Kidney (tissue), 14 donors: ENCODE results near the gene WDFY4. TPM values are rescaled to one million over a fixed set of nuclear protein-coding genes. Genes with fewer than 3 reads are reported as not detected.

Source experiments
- DNase-seq, 5 donors: peaks; one replicate each; pipeline ENCODE4 v3.0.0-alpha.2; 2013 to 2020
- FAIRE-seq: peaks from 2 replicates; lab custom pipeline; 2012; peaks lifted over from hg19 to GRCh38; lab: Jason Lieb, UNC
- H3K27ac ChIP-seq, 2 donors: one replicate each; pipeline ENCODE4 v1.7.0; 2013; ENCODE audit warnings: low read depth in 2 of 2, low read length in 2 of 2, inconsistent platforms in 1 of 2
- H3K27me3 ChIP-seq: one replicate; pipeline ENCODE4 v1.7.1; 2013; ENCODE audit warnings: low read length, inconsistent platforms; ENCODE audit not compliant: control insufficient read depth, insufficient read depth
- H3K36me3 ChIP-seq, 3 donors: one replicate each; pipeline versions ENCODE4 v1.7.0 to v1.7.1; 2013; ENCODE audit warnings: low read length in 3 of 3, control low read depth in 1 of 3, inconsistent platforms in 1 of 3; ENCODE audit not compliant: insufficient read depth in 3 of 3, control insufficient read depth in 2 of 3
- H3K4me1 ChIP-seq, 3 donors: one replicate each; pipeline versions ENCODE4 v1.7.0 to v1.7.1; 2013; ENCODE audit warnings: low read length in 3 of 3, inconsistent platforms in 1 of 3, low read depth in 1 of 3; ENCODE audit not compliant: control insufficient read depth in 2 of 3, insufficient read depth in 2 of 3
- H3K4me3 ChIP-seq, 3 donors: one replicate each; pipeline versions ENCODE4 v1.7.0 to v1.8.1; 2013; ENCODE audit warnings: low read length in 3 of 3, control low read depth in 1 of 3, inconsistent platforms in 1 of 3
- H3K9ac ChIP-seq, 3 donors: one replicate each; pipeline versions ENCODE4 v1.7.0 to v1.7.1; 2013; ENCODE audit warnings: low read length in 3 of 3, control low read depth in 1 of 3, inconsistent platforms in 1 of 3
- H3K9me3 ChIP-seq, 3 donors: one replicate each; pipeline versions ENCODE4 v1.7.0 to v1.7.1; 2013; ENCODE audit warnings: low read length in 3 of 3, control low read depth in 1 of 3, inconsistent platforms in 1 of 3; ENCODE audit not compliant: control insufficient read depth in 2 of 3, insufficient read depth in 1 of 3
- intact Hi-C: fragments of 100-400 bp; cut with DNase I; formaldehyde crosslinking; loops from one replicate; pipeline ENCODE4 v1.11.1; 2022
- polyA plus RNA-seq: library from polyadenylated mRNA; stranded (reverse); fragments of 350-450 nt; fragmentation: Illumina TruSeq; extraction: RNeasy Lipid Tissue Mini Kit (QIAGEN cat#74804); gene quantifications from one replicate; pipeline ENCODE4 v1.2.3, GENCODE V29; 2014; ENCODE audit warnings: low read depth, low replicate concordance; ENCODE audit not compliant: insufficient read depth
- total RNA-seq: library from RNA; stranded (reverse); fragmentation: NEBNext Ultra II Directional; extraction: Animal tissue kit (Norgen Biotek cat#: 25700); gene quantifications from one replicate; pipeline ENCODE4 v1.2.1, GENCODE V29; 2021
- TF ChIP-seq, protein P1 (sequence below): IDR thresholded peaks from 3 replicates; pipeline ENCODE4 v1.5.1; 2012; ENCODE audit warnings: mild to moderate bottlenecking, moderate library complexity, borderline replicate concordance; ENCODE audit not compliant: insufficient read depth; ENCODE audit errors: extremely low read depth
- donor health status: control.
- donor health status: control.
- donor health status: control.
- donor health status: control.
- donor health status: control.
- donor health status: DM: yes; HTN: yes; CAD: no.
- donor health status: Normal renal cell carcinoma (clear cell type).

The WDFY4 gene
- total and polyA plus RNA-seq, 2 donors from 2014 or later = 1.7 to 13.3 TPM

DNA sequence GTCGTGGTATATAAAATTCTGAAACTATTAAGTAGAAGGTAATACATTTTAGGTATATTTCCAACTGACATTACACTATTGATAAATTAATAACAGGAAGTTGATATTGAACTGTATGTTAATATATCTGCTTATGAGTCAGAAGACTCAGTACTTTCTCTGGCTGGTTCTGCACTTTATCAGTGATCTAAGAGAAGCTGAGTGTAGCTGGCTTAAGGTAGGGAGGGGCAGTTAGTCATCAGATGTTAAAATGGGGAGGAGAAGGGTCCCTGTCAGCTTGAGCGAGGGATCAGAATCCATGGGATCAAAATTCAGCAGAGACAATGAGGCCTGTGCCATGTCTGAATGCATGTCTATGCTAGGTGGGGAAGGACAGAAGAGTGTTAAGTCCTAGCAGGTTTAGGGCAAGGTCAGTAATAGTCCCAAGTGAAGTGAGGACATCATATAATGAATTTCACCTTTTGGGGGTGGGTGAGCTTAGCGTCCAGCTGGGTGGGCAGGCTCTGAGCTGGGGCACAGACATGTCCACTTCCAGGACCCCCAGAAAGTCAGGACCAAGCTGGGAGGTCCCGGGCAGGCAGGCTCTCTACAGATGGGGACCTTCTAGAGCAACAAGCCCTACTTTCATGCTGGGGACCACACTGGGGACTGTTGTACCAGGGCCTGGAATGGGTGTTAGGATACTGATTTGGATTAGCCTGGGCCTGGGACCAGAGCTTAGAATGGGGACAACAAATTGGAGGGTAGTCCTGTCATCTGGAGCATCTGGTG, 82.9 kb downstream of the WDFY4 start:
- H3K27me3 ChIP-seq = no peaks in the 10 kb centered on the region
- no peak overlapping the region for H3K27ac ChIP-seq
- intact Hi-C loops = no loop called here
- no peak overlapping the region for H3K4me3 ChIP-seq
- FAIRE-seq = no peak
- H3K9me3 ChIP-seq = no peaks in the 10 kb centered on the region
- DNase-seq = no peak
- TF ChIP-seq, protein P1, sequence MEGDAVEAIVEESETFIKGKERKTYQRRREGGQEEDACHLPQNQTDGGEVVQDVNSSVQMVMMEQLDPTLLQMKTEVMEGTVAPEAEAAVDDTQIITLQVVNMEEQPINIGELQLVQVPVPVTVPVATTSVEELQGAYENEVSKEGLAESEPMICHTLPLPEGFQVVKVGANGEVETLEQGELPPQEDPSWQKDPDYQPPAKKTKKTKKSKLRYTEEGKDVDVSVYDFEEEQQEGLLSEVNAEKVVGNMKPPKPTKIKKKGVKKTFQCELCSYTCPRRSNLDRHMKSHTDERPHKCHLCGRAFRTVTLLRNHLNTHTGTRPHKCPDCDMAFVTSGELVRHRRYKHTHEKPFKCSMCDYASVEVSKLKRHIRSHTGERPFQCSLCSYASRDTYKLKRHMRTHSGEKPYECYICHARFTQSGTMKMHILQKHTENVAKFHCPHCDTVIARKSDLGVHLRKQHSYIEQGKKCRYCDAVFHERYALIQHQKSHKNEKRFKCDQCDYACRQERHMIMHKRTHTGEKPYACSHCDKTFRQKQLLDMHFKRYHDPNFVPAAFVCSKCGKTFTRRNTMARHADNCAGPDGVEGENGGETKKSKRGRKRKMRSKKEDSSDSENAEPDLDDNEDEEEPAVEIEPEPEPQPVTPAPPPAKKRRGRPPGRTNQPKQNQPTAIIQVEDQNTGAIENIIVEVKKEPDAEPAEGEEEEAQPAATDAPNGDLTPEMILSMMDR = no peak
- no peaks in the 10 kb centered on the region for H3K4me1 ChIP-seq
- no peaks in the 10 kb centered on the region for H3K36me3 ChIP-seq
- no peak overlapping the region for H3K9ac ChIP-seq

- Histone ChIP-seq H3K9me3 (no peaks in the 10 kb centered on the region), H3K4me3 (no peak overlapping the region), H3K4me1 (no peaks in the 10 kb centered on the region), H3K27ac (no peak overlapping the region), H3K9ac (no peak overlapping the region), H3K27me3 (no peaks in the 10 kb centered on the region), H3K36me3 (no peaks in the 10 kb centered on the region)
- TF ChIP-seq, protein P1 = no peak
- FAIRE-seq = no peak
- intact Hi-C loops = no loop called here
- no peak for DNase-seq
Observed at GRCh38 chr10:48768144-48768766, 83.6 kb downstream of the WDFY4 start.

- TF ChIP-seq, protein P1 = no peak
- DNase-seq (no peak), FAIRE-seq (no peak)
- intact Hi-C loops = no loop called here
- H3K9me3 ChIP-seq = no peaks in the 10 kb centered on the region
- no peak overlapping the region for H3K9ac ChIP-seq
- no peak overlapping the region for H3K4me3 ChIP-seq
- no peak overlapping the region for H3K27ac ChIP-seq
- no peaks in the 10 kb centered on the region for H3K4me1 ChIP-seq
- H3K36me3 ChIP-seq = no peaks in the 10 kb centered on the region
- no peaks in the 10 kb centered on the region for H3K27me3 ChIP-seq
Observed at GRCh38 chr10:48768926-48769325, 84.3 kb downstream of the WDFY4 start.
